COLO668 (cell line): ENCODE results near the gene AVL9.
"Not testable (repeated sequence)": the region's sequence is repeated elsewhere in the genome, so short reads cannot be mapped to it uniquely, and the experiment has no call there.

Experiments used
- DNase-seq: peaks from one replicate; lab custom pipeline; 2025; ENCODE audit not compliant: unreplicated experiment; lab: John Stamatoyannopoulos, UW

AVL9 gene

DNA sequence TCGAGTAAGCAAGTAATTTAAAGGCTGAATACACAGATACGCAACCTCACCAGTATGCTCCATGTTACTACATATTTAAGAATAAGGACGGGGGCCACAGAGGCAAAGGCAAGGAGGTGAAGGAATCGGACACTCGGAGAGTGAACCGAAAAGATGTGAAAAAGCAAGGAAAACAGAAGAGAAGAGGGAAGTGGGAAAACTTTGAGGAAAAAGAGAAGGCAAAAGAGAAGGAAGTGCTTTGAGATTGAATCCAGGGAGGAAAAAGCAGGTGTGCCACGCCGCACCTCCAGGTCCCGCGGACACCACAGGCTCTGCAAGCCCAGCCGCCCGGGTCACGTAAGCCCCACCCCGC, 367 bp upstream of the AVL9 start:
- DNase-seq = no peak

DNA sequence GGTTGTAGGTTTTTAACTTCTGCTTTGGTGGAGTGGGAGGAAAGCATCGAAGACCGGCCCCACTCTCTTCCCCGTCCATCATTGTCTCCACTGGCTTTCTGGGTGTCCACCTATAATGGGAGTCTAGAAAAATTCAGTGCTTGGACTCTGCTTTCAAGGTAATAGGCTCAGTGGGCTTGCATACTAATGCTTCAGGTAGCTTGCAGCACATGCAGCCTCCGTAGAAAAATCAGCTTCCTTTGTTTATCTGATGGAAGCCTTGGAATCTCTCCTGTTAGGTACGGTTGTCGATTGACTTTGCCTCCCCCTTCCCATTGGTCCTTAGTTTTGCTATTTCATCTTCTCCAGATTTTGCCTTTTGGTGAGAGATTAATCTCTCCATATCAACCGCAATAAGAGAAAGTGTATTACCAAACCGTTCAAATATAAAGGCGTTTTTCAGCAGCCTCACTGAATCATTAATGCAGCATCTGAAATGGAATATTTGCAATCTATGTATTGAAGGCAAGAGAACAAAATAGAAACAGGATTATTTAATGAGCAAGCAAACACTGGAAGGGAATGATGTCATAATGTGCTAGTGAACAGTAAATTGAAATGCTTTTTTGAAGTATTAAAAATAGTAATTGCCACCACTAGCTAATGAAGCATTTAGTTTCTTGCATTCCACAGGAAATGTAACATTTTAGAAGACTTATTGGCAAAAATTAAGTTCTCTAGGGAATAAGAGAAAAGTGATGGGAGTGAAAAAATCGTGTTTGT, 944 bp downstream of the AVL9 start:
- no peak for DNase-seq

DNA sequence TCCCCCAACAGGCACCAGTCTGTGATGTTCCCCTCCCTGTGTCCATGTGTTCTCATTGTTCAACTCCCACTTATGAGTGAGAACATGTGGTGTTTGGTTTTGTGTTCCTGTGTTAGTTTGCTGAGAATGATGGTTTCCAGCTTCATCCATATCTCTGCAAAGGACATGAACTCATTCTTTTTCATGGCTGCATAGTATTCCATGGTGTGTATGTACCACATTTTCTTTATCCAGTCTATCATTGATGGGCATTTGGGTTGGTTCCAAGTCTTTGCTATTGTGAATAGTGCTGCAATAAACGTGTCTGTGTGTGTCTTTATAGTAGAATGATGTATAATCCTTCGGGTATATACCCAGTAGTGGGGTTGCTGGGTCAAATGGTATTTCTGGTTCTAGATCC, 4.5 kb downstream of the AVL9 start:
- not testable (repeated sequence) for DNase-seq

DNA sequence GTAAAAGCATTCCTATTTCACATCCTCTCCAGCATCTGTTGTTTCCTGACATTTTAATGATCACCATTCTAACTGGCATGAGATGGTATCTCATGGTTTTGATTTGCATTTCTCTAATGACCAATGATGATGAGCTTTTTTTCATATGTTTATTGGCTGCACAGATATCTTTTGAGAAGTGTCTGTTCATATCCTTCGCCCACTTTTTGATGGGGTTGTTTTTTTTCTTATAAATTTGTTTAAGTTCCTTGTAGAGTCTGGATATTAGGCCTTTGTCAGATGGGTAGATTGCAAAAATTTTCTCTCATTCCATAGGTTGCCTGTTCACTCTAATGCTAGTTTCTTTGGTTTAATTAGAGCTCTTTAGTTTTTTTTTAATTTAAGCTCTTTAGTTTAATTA, 4.9 kb downstream of the AVL9 start:
- DNase-seq = not testable (repeated sequence)

DNA sequence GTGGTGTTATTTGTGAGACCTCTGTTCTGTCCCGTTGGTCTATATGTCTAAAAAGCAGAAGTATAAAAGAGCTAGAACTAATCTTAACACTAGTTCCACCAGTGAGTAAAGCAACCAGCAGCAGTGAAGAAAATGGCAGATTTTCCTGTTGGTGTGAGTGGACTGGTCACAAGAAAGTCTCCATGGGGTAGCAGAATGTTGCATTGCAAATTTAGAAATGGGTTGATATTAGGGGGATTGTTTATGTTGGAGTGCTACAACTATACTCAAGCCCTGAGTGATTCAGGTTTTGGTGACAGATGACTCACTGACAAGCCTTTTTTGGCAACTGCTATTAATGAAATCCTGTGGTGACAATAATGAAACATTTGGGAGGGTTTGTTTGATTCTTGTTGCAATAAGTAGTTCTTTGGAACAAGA, 5.6 kb downstream of the AVL9 start:
- DNase-seq = no peak

DNA sequence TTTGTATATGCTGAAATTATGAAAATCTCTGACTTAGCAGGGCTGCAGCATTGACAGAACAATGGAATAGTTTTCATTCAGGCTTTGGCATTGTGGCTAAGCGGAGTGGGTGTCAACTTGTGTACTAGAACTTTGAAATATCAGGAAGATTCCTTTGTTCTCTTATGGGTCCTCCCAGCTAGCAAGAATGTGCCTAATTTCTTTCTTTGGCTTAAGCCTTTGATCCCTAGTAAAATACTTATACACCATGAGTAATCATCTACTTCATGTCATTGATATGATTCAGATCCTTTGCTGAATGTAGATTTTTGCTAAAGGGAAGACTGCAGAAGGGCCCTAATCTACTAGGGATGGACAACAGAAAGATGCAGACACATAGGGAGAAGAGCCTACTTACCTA, 6.2 kb downstream of the AVL9 start:
- no peak for DNase-seq

DNA sequence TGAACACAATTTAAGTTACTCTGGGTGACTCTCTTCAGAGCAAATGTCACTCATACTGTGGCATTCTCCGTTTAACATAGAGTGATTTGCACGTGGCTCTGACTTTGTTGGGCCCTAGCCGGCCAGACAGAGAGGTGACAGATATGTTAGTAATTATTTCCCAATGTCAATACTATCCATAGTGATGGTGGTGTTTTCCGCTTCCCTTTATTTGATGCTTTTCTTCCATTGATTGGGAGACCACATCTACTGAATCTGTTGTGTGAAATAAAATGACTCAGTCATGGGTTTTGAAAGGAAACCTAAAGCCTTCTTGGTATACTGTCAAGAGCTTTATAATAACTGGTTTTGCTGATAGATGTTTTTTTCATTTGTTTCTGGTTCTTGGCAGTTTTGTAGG, 7.4 kb downstream of the AVL9 start:
- no peak for DNase-seq

DNA sequence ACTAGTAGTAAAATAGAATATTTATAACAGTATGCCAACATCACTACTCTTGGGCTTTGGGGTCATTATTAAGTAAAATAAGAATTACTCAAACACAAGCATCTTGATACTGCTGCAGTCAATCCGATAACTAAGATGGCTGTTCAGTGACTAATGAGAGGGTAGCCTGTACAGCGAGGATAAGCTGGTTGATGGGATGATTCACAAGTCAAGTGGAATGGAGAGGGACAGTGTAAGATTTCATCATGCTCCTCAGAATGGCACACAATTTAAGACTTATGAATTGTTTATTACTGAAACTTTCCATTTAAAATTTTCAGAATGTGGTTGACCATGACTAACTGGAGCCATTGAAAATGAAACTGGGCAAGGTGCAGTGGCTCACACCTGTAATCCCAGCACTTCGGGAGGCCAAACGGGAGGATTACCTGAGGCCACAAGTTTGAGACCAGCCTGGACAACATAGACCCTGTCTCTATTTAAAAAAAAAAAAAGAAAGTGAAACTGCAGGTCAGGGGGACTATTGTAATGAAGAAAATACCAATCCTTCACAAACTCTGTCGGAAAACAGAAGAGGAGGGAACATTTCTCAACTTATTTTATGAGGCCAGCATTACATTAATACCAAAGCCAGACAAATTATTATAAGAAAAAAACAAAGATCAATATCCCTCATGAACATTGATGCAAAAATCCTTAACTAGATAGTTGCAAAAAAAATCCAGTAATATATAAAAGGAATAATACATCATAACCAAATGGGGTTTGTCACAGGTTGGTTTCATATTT, 11.2 kb downstream of the AVL9 start:
- no peak for DNase-seq

DNA sequence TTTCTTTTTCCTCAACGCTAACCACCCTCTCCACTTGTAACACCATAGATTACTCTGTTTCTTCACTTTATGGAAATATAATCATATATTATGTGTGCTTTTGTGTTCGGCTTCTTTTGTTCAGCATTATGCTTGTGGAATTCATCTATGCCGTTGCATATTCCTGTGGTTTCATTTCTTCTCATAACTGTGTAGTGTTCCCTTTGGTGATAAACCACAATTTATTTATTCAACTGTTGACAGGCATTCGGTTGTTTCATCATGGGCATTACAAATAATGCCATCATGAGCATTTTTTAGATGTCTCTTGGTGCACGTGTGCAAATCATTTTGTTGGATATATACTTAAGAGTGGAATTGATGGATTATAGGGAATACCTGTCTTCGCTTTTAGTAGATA, 12.1 kb downstream of the AVL9 start:
- no peak for DNase-seq

DNA sequence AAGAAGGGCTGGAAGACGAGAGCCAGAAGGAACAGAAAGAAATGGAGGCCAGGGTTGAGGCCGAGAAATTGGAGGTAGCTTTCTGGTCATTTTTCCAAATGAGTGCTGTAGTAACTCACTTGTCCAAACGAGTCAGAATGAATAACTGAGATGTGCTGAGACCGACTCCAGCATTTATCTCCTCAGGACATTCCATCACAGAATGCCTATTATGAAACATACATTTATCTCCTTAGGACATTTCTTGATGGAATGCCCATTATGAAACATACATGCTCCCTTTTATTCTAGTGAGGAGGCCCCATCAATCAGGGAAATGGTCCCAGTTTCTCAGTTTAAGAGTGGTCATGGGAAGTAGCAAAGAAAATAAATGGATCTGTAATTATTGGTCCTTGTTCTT, 16.5 kb downstream of the AVL9 start:
- DNase-seq = no peak

DNA sequence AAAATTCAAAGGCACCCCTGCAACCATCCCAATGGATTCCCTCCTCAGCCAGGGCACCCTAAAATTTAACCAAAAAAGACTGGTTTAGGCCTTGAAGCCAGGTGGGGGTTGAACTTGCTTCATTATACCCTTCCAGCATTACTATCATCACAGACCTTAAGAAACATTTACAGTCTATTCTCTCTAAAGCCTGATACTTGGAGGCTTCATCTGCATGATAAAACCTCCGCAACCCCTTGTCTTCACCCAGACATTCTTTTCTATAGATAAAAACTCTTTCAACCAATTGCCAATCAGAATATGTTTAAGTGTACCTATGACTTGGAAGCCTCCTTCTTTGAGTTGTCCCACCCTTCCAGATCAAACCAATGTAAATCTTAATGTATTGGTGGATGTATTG, 17.9 kb downstream of the AVL9 start:
- no peak for DNase-seq

DNA sequence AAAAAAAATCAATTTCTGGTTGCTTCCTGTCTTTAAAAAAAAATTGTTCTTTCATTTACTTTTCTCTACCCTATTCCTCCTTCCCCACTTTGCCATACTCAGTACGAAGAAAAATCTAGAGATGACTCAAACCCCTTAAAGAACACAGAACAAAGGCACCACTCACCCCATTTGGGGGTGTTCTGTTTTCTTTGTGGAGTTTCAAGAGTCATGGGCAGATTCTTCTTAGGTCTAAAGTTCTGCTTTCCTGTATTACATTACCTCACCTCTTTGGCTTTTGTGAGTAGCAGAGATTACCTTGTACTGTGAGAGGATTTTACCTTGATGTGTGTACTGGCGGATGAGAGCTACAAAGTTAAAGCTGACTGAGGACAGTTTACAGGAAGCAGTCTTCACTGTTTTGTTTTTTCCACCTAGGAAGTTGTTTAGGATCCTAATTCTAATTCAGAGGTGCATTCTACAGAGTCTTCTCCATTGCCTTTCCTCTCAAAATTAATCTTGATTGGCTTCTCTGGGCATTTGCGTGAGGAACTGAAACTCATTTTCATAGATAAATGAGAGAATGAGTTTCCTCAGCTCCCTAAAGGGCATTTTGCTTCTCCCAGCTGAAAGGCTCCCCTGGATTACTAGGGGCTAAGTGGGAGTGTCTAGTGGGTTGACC, 20.7 kb downstream of the AVL9 start:
- no peak for DNase-seq

DNA sequence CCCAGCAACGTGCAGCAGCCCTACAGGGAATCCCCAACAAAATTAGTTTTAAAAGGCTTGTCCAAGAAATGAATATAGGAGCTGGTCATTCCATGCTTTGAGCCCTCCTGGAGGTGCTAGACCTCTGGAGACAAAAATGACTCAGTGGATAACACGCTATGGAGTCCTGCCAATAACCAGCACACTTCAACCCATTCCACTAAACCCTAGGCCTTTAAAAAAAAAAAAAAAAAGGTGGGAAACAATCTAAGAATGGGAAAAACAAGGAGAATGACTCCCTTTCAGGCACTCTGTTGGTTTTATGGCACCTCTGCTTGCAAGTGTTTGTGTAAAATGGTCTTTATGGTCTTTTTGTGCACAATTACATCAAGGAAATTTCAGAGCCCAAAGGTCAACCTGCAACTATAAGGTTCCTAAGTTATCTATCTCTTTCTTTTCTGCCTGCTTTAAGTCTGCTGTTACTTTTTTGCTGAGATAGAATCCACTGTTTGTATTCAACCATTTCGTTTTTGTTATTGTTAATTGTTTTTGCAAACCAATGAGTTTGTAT, 21.3 kb downstream of the AVL9 start:
- DNase-seq = no peak

DNA sequence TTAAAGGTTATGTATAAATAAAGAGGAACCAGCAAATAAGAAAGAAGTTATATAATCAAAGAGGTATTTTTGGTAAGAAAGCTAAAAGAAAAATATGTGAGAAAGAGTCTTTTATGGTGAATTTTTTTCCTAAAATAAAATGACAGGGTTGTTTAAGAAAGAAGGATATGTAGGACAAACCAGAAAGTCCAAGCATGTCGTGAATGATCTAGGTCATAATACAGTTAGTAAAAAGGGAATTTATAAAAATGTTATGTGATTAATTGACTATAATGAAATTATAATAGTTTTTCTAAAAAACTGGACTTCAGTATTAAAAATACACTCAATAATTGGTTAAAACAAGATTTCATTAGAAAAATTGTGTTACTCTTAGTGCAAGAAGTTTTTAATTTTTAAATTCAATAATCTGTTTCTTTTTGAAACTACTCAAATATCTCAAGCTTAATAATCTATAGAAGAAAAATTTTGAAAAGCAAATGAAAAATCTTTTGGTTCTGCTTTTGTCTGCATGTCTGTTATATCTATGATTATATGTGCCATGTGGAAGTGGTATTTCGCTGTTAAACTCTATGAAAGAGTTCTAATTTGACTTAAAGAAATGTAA, 23.3 kb downstream of the AVL9 start:
- DNase-seq = no peak

DNA sequence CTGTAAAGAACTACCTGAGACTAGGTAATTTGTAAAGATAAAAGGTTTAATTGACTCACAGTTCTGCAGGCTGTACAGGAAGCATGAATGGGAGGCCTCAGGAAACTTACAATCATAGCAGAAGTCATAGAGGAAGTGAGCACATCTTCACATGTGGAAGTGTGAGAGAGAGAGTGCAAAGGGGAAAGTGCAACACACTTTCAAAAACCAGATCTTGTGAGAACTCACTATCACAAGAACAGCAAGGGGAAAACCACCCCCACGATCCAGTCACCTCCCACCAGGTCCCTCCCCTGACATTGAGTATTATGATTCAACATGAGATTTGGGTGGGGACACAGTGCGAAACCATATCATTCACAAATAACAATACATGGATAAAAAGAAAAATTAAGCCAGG, 24.5 kb downstream of the AVL9 start:
- DNase-seq = no peak

DNA sequence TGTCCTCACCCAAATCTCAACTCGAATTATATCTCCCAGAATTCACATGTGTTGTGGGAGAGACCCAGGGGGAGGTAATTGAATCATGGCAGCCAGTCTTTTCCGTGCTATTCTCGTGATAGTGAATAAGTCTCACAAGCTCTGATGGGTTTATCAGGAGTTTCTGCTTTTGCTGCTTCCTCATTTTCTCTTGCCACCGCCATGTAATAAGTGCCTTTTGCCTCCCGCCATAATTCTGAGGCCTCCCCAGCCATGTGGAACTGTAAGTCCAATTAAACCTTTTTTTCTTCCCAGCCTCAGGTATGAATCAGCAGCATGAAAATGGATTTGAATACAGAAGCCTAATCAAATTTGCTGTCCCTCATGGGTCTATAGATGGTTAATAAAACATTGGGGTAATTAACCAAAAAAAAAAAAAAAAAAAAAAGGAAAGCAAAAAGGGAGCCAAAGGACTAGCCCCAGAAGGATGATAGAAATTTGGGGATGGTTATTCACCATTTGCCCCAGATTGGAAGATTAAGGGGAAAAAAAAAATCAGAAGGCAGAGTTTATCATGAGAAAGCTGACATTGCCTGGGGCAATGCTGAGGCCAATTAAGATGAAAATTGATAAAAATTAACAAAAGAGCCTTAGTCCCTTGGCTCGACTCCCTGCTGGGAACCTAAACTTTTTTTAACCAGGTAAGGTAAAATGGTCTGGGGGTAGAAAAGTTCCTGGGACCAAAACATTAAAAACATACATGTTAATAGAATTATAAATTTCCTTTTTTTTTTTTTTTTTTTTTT, 27.6 kb downstream of the AVL9 start:
- DNase-seq = no peak

DNA sequence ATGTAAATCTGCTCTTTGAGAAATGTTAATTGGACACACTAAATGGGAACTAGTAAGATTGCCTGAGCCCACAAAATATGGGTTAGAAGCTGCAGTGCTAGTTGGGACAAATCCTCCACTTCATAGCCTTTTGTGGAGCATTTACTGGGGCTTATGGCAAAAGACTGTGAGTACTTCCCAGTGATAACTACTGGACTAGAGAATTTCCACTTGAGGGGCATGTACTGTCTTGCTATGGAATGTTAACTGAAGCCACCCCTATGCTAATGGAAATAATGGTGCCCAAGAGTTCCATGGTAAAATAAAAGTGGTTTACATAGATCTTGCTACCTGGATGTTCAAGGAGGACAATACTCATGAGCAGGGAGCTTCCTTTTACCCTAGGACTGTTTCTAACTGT, 29.3 kb downstream of the AVL9 start:
- DNase-seq = no peak

DNA sequence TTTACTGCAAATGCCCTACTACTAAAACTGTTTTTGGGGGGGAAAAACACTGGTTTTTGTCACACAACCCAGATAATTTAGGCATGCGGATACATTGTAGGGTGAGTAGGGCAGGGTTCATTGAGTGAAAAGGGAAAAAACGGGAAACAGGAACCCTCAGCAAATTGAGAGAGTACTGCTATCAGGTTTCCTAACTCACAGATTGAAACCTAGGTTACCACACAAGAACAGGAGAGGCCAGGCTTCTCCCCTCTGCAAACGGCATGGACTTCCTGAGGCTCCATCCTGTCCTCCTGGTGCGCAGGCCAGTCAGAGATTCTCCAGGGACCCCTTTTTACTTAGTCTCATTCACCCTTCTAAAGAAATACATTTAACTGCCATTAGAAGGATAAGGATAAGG, 30.6 kb downstream of the AVL9 start:
- DNase-seq = no peak

DNA sequence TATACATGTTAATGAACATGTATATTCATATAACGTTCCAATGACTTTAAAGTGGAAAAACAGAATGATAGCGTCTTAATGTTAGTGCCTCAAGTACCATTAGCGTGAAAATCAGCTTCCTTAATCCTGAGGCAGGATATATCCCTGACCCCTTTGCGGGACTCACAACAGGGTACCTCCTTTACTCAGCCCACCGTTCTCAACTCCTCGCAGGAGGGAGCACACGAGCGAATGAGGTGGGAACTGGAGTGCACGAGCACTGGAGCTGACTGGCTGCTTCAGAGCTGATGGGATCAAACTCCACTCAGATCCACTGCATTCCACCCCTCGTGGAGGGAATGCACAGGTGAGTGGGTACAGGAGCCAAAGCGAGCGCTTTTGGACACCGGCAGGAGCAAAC, 36.1 kb downstream of the AVL9 start:
- no peak for DNase-seq

DNA sequence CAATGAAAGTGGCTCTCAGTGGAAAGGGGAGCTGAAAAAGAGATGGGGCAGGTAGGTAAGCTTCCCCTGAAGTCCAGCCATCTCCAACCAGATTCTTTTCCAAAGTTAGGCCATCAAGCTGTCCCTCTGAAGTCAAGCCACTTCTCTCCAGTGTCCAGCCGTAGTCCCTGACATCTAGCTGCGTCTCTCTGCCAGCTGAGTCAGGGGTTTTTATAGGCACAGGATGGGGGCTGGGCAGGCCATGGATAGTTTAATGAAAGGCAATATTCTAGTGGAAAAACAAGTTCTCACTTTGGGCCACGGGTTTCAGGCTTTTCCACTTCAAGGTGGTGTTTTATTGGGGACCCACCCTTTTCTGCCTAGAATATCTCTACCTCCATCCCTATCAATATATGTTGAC, 36.8 kb downstream of the AVL9 start:
- DNase-seq = no peak

DNA sequence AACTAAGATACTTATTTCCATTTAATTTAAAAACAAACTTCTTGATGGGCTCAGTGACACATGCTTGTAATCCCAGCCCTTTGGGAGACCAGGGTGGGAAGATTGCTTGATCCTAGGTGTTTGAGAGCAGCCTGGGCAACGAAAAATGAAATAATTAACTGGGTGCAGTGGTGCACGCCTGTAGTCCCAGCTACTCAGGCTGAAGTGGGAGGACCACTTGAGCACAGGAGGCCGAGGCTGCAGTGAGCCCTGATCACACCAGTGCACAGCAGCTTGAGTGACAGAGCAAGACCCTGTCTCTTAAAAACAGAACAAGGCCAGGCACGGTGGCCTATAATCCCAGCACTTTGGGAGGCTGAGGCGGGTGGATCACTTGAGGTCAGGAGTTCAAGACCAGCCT, 37.4 kb downstream of the AVL9 start:
- DNase-seq = no peak
